ENCODE results near the gene ROCK2. TPM values are rescaled to one million over a fixed set of nuclear protein-coding genes. Genes with fewer than 3 reads are reported as not detected.

ROCK2 gene
- total and polyA plus RNA-seq, 9 of the 15 experiments (the other 6 are each of a cell fraction or from before 2014, with no cell fraction given): 4.9 to 30.6 (median 14.3) TPM

GRCh38 chr2:11133238-11133935, 211.0 kb downstream of the ROCK2 start:
- no peak for ATAC-seq
- CTCF ChIA-PET (ENCODE audit: low intra/inter-chr PET ratio): interaction anchor here (1.0 to 2.3 kb wide), 8 partner anchors 278 to 549 kb away, joined by 4 to 20 read pairs (median 6); partner anchors contain the start of gene E2F6
- in situ Hi-C loops (cut with MboI): loop anchor here (5.0 to 25.0 kb wide), 2 partner anchors 279 to 449 kb away; no protein-coding TSS in a partner anchor
- intact Hi-C loops (cut with micrococcal nuclease): loop anchor here (5.0 to 10.0 kb wide), 2 partner anchors 101 to 549 kb away; no protein-coding TSS in a partner anchor
- H3K9me1 ChIP-seq (ENCODE audit: control insufficient read depth, insufficient read depth, low read length): no peaks in the 10 kb centered on the region
- H3K4me3 ChIP-seq: peak overlapping the region; percentile 33
- no peak for DNase-seq (ENCODE audit: extremely low read depth in 1 of 4, low spot score in 3 of 4)
- WGBS (ENCODE audit: insufficient coverage, low coverage, missing lambda C conversion rate): 73% methylated on average over 19 of the region's 25 CpGs
- H3K36me3 ChIP-seq (ENCODE audit: control insufficient read depth, insufficient read depth, low read length): no peaks in the 10 kb centered on the region
- peak overlapping the region; percentile 87 for H2AFZ ChIP-seq (ENCODE audit: low read depth, low read length)
- no peaks in the 10 kb centered on the region for H3K9me3 ChIP-seq (replicated peaks; ENCODE audit: control insufficient read depth, insufficient read depth, low read depth, low read length)
- BruUV-seq (replicated peaks): no TSS peak
- peaks cover 14 to 24% of the 10 kb centered on the region in 2 experiments; a peak in 4 of 5 replicates for H3K4me1 ChIP-seq (replicated peaks in 1 of 2; ENCODE audit: control insufficient read depth in 2 of 2, insufficient read depth in 2 of 2, low read length in 2 of 2)
- H4K20me1 ChIP-seq (replicated peaks; ENCODE audit: control insufficient read depth, insufficient read depth, low read length): no peaks in the 10 kb centered on the region
- peak overlapping the region; percentile 68 for H3K4me2 ChIP-seq (ENCODE audit: insufficient read depth, low read length)
- peaks cover 5 to 14% of the 10 kb centered on the region in 2 experiments; a peak in 3 of 5 replicates for H3K27me3 ChIP-seq (ENCODE audit: control insufficient read depth in 2 of 2, insufficient read depth in 2 of 2, low read length in 2 of 2)
- POLR2A ChIA-PET: interaction anchor here (0.7 to 1.6 kb wide), 4 partner anchors 10 to 414 kb away, joined by 4 to 7 read pairs (median 4); partner anchors contain the start of gene E2F6
- no peak for FAIRE-seq
- H3K9ac ChIP-seq (ENCODE audit: insufficient read depth in 1 of 2, low read depth in 2 of 2, low read length in 2 of 2): peak overlapping the region; percentile 38 to 90; a peak in 2 of 4 replicates
- H3K27ac ChIP-seq (ENCODE audit: extremely low read depth, low read depth, low read length): no peak overlapping the region
- H3K79me2 ChIP-seq (ENCODE audit: control insufficient read depth, insufficient read depth, low read length): no peaks in the 10 kb centered on the region
- TF ChIP-seq ZNF655 (CRISPR knock-in tag; IDR thresholded peaks at IDR 0.05) (no peak), FOXP1 (CRISPR knock-in tag; IDR thresholded peaks at IDR 0.05) (peak; percentile 45; the same call in 1 of the 2 replicates), E2F3 (CRISPR knock-in tag; IDR thresholded peaks at IDR 0.05) (peak; percentile 5; the same call in 1 of the 2 replicates), ZBTB33 (CRISPR knock-in tag; IDR thresholded peaks at IDR 0.05) (peak; percentile 63), HMGN3 (IDR thresholded peaks at IDR 0.05; ENCODE audit: borderline replicate concordance, extremely low read depth, insufficient read length, low read depth, low read length) (no peak), POLR2G (IDR thresholded peaks at IDR 0.05; ENCODE audit: low read depth, low read length) (no peak), SETDB1 (IDR thresholded peaks at IDR 0.05; ENCODE audit: low read length) (no peak), ZNF449 (CRISPR knock-in tag; IDR thresholded peaks at IDR 0.05) (no peak), TBP (optimal IDR thresholded peaks at IDR 0.05; ENCODE audit: low read depth, low read length) (no peak), POLR2H (tag; IDR thresholded peaks at IDR 0.05; ENCODE audit: low read depth) (no peak)
